HepG2 (cell line): ENCODE results near the gene COPZ2.

Experiments used
- MIXL1 ChIP-seq: IDR thresholded peaks from 2 replicates; pipeline ENCODE4 v1.6.1; 2016
- NCOA1 ChIP-seq: sonication (generic); formaldehyde crosslinking; IDR thresholded peaks from 2 replicates; pipeline ENCODE4 v1.9.0; 2021; ENCODE audit warnings: missing genetic modification reagents
- NPAS2 ChIP-seq: sonication (generic); formaldehyde crosslinking; IDR thresholded peaks from 2 replicates; pipeline ENCODE4 v1.8.0; 2022; ENCODE audit warnings: mild to moderate bottlenecking, missing genetic modification reagents, borderline replicate concordance
- POLR2A ChIP-seq, 2 experiments: IDR thresholded peaks; 2 replicates each; pipeline ENCODE4 v1.6.1; 2011; ENCODE audit warnings: low read depth in 2 of 2, low read length in 2 of 2, mild to moderate bottlenecking in 1 of 2, moderate library complexity in 1 of 2; ENCODE audit not compliant: insufficient read depth in 1 of 2
- SMARCC2 ChIP-seq: fragments of 450-650 bp; IDR thresholded peaks from 2 replicates; pipeline ENCODE4 v1.6.1; 2017; ENCODE audit warnings: antibody characterized with exemption, mild to moderate bottlenecking
- TEAD3 ChIP-seq: optimal IDR thresholded peaks from 2 replicates; pipeline ENCODE3; 2016; ENCODE audit warnings: borderline replicate concordance
- YEATS4 ChIP-seq: sonication (generic); formaldehyde crosslinking; IDR thresholded peaks from 2 replicates; pipeline ENCODE4 v1.4.0; 2020; ENCODE audit warnings: missing genetic modification reagents, borderline replicate concordance
- ZNF816 ChIP-seq: sonication (generic); formaldehyde crosslinking; IDR thresholded peaks from 2 replicates; pipeline ENCODE4 v1.8.0; 2022; ENCODE audit warnings: missing genetic modification reagents, mild to moderate bottlenecking, borderline replicate concordance

DNA sequence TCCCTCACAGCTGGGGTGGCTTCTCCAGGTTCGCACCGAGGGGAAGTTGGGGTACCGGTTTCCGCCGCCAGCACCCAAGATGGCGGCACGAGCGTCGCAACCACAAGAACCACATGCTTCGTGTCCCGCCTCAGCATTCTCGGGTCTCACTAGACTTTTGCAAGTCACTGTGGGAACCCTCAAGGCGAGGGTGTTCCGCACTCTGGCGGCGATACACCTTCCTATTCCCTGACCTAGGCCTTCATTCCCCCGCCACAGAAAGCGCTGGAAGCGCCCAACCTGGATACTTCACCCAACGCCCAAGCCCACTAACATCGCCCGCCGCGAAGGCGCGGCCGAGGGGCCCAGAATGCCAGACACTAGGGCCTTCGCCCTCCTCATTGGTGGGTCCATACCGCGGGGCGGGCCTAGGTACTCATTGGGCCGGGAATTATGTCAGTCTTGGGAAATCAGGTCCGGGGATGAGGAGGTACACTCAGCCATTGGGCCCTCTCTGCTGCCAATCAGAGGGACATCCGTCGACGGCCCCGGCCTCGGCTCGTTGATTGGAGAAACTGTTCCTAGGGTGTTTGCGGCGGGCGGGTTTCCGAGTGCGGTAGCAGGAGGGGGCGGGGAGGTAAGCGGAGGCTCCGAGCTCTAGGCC is 10.3 kb upstream of the COPZ2 start, which contains the start of gene NFE2L1:
- TF ChIP-seq NPAS2 (CRISPR knock-in tag) (no peak), POLR2A (IDR thresholded peaks at IDR 0.05; ENCODE audit: insufficient read depth in 1 of 2, low read depth in 2 of 2, low read length in 2 of 2) (peak in 1 of 2 experiments; percentile 78; a peak in 2 of 4 replicates), ZNF816 (CRISPR knock-in tag) (no peak; the same call in 1 of the 2 replicates), MIXL1 (peak; percentile 69), TEAD3 (CRISPR knock-in tag) (peak; percentile 73), YEATS4 (peak; percentile 23; the same call in 1 of the 2 replicates), SMARCC2 (no peak), NCOA1 (peak; percentile 73; the same call in 1 of the 2 replicates)
